GM19025 (cell line): ENCODE data around the gene NBPF15.
"Not testable (repeated sequence)": the region's sequence is repeated elsewhere in the genome, so short reads cannot be mapped to it uniquely, and the experiment has no call there.

Experiments used
- ATAC-seq: cut with Tn5 transposase; IDR thresholded peaks from one replicate; pipeline ENCODE4 v1.9.1; 2021; ENCODE audit warnings: mild to moderate bottlenecking, low read depth, moderate library complexity; ENCODE audit not compliant: unreplicated experiment

The NBPF15 gene

GRCh38 chr1:144461136-144461759 lies at the start of gene NBPF15:
NBPF15 (minus strand) TSS chr1:144461669; CDS start chr1:144440003, 21,666 bp downstream.
- peak; percentile 96 for ATAC-seq

- ATAC-seq = not testable (repeated sequence)
These were observed 35.0 kb upstream of the NBPF15 start for GRCh38 chr1:144496429-144496828.

GRCh38 chr1:144494130-144494529 lies 32.7 kb upstream of the NBPF15 start:
- ATAC-seq = not testable (repeated sequence)

- not testable (repeated sequence) for ATAC-seq
These were observed 28.9 kb upstream of the NBPF15 start for GRCh38 chr1:144490394-144490793.

DNA sequence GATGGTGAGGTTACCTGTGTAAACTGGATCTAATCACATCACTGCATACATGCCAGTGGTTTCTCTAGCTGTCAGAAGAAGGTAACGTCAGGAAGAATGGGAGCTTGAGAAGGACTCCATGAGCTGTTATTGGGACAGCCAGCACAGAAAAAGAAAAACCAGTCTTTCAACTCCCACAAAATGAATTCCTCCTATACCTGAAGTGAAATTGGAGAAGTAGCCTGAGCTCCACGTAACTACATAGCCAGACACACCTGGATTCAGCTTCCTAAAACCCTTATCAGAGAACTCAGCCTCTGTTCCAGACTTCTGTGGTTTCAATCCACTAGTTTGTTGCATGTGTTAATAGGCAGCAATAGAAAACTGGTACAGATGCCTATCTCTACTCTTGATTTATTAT lies 25.5 kb upstream of the NBPF15 start:
- ATAC-seq = not testable (repeated sequence)

- ATAC-seq = not testable (repeated sequence)
These were observed 23.9 kb upstream of the NBPF15 start for GRCh38 chr1:144485048-144485993.

DNA sequence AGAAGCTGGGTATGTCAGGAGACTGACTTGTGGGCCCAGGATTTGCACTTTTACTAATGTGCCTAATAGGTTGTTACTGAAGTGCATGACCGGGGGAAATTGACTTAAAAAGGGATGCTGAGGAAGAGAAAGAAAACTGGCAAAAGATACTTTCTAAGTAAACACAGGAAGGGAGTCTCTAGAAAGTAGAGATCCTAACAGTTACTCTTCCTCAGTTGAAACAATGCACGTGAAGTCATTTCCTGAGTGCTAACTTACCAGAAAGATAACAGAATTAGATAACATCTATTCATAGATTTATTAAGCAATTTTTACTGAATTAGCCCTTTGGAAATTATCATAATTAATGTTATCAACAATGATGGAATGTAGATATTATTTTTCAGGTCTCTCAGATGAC lies 12.4 kb upstream of the NBPF15 start:
- ATAC-seq = not testable (repeated sequence)

DNA sequence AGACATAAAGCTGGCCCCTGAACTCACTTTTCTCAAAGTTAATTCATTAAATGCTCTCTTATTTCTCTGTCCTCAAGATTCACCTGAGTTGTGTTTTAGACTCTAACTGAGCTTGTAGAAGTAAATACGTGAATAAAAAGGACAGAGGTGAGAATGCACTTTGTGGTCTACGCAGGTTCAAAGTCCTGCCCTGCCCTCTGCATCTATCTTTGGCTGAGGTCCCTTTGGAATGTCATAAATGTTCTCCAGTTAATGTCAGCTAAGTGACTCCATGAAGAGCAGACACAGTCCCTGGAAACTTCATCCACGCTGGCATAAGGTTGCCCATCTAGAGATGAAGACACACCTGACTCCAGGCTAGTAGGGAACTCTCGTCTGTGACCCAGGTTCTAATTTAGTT lies 10.0 kb upstream of the NBPF15 start:
- ATAC-seq = not testable (repeated sequence)

DNA sequence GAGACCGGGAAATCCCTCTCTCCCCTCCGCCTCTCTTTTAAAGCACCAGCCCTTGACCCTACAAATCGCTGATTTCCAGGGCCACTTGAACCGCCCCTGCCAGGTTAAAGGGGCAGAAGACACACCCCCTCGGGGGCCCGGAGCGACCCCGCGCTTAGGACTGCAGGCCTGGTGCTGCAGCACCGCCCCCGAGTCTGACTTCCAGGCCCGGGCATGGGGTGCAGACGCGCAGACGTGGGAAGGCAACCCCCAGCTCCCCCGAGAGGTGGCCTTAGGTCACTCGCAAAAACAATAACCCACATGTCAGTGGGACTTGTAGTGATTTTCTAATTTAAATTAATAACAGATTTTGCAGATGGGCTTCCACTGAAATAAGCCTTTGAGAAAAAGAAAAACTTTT lies 309 bp upstream of the NBPF15 start:
- ATAC-seq = not testable (repeated sequence)

DNA sequence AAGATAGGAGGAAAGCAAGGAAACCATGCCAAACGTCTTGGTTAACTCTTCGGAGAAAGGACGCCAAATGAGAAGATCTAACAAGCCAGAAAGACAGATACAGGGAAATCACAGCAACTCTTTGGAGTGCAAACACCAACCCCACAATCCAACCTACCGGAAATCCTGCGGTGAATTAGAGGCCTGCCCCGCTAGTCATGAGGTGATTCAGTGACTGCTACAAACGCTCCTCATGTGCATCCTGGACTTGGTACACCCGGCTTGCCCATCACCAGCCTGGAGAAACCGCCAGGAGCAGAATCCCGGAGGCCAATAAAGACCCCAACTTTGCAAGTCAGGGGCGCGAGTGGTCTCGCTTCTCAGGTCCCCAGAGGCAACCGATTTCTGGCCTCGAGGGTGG lies 783 bp downstream of the NBPF15 start:
- not testable (repeated sequence) for ATAC-seq

GRCh38 chr1:144442402-144442801 lies 19.1 kb downstream of the NBPF15 start:
- ATAC-seq = not testable (repeated sequence)

DNA sequence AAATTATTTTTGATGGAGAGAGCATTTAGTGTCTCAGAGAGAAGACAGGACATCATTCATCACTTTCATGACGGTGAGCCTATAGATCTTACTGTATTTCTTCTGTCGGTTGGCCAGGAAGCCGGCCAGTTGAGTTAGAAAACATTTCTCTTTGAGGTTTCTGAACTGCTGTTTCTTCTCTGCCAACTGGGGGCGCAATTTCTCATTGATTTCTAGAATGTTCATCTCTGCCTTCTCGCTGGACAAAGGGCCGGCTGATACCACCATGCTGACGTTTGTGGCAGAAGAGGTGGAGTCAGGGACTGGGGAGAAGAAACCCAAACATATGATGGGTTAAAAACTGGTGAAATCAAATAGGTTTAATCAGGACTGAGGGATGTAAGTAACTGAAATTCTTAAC lies 21.7 kb downstream of the NBPF15 start:
- not testable (repeated sequence) for ATAC-seq

- not testable (repeated sequence) for ATAC-seq
These were observed 42.4 kb downstream of the NBPF15 start for GRCh38 chr1:144418891-144419694.

DNA sequence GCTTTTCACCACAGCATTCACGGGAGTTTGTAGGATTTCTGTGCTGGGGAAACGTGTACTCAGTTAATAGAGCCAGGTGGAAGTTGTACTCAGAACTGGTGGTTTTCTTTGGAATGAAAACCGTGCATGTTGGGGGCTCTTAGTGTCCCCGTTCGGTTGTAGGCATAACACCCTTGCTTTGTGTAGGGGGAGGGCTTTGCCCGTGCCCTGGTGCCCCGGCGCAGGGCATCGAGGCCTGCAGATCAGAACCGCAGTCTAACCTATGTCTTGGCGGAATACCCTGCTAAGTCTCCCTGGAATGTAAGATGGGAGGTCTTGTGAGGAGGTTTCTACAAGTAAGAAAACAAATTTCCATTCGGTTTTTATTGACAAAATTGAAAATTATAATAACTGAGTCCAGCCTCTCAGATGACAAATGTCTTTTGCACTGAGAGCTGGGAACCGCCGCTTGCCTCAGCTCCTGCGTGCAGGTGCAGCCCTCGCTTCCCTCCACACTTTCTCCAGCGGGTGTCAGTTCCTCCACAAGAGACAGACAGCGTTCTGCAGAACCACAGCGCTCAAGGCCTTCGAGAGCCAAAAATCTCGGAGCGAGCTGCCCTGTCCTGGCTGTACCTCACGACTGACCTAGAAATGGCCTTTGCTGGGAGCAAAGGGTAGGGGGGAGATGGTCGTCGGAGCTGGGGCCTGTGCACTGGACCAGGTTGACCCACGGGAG lies 47.9 kb downstream of the NBPF15 start:
- not testable (repeated sequence) for ATAC-seq

GRCh38 chr1:144412491-144413403 lies 48.7 kb downstream of the NBPF15 start:
- ATAC-seq = peak; percentile 84

DNA sequence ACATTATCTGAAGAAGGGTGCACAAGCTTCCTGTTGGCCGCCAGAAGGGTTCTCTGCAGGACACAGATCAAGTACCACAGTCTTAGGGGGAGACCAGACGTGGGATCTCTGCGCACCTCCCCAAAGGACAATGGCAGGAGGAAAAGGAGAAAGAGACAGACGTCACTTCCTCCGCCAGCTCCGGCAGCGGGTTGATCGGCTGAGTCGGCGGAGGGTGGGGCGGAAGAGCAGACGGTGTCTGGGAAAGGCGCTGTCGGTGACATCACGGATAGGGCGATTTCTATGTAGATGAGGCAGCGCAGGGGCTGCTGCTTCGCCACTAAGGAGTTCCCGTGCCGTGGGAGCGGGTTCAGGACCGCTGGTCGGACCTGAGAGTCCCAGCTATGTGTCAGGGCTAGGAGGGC lies 49.4 kb downstream of the NBPF15 start:
- peak; percentile 65 for ATAC-seq

DNA sequence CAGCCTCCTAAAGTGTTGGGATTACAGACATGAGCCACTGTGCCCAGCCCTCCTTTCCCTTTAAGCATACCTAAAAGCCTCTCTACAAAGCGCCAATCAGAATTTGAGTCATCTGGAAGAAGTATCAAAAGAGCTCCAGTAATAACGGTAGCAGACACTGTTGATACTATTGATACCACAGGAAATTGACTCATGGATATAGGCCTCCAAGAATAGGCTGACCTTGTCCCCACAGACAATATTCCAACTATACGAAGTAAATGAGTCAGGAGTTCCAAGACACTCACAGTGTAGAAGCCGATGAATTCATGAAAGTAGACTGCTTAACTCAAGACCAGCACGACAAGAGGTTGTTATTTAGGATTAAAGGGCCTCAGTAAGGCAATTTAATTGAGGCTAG lies 58.7 kb downstream of the NBPF15 start:
- ATAC-seq = not testable (repeated sequence)

DNA sequence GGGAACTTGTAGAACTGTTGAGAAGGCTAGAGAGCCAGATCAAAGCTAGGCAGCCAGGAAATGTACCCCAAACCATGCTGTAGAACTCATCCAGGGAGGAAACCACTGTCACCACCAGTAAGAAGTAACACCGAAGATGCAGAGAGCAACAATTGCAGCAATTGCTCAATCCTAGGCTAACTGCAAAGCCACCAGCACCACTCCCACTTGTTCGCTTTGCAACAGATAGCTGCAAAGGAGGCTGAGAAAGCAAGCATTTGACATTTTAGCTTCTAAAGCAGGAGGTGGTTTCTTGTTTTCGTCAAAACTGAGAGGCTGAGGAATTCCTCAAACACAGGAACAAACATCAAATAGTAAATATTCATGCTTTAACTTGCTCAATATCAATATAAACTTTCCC lies 89.8 kb downstream of the NBPF15 start:
- not testable (repeated sequence) for ATAC-seq
